Endodermal cell (in vitro differentiated cells): ENCODE measurements around the gene PPP2R2B. TPM values are rescaled to one million over a fixed set of nuclear protein-coding genes. Genes with fewer than 3 reads are reported as not detected.

ENCODE experiments used
- DNase-seq: peaks from one replicate; pipeline ENCODE4 v3.0.0-alpha.2; 2017
- H3K27ac ChIP-seq: 2 replicates; pipeline ENCODE4 v1.5.1; 2013; ENCODE audit warnings: mild to moderate bottlenecking, low read depth, low read length, moderate library complexity
- H3K27me3 ChIP-seq: 2 replicates; pipeline ENCODE4 v1.6.1; 2013; ENCODE audit warnings: mild to moderate bottlenecking, low read length, moderate library complexity; ENCODE audit not compliant: insufficient read depth, control insufficient read depth, poor library complexity, severe bottlenecking
- H3K36me3 ChIP-seq: 2 replicates; pipeline ENCODE4 v1.7.0; 2013; ENCODE audit warnings: mild to moderate bottlenecking, low read length, moderate library complexity; ENCODE audit not compliant: control insufficient read depth, insufficient read depth
- H3K4me1 ChIP-seq: one replicate; pipeline ENCODE4 v1.7.0; 2013; ENCODE audit warnings: low read length; ENCODE audit not compliant: control insufficient read depth, insufficient read depth
- H3K4me3 ChIP-seq: 2 replicates; pipeline ENCODE4 v1.5.1; 2013; ENCODE audit warnings: mild to moderate bottlenecking, low read length, moderate library complexity
- H3K9ac ChIP-seq: 2 replicates; pipeline ENCODE4 v1.6.1; 2013; ENCODE audit warnings: mild to moderate bottlenecking, low read length, moderate library complexity; ENCODE audit not compliant: poor library complexity, severe bottlenecking; ENCODE audit errors: extremely low read depth
- H3K9me3 ChIP-seq: 2 replicates; pipeline ENCODE4 v1.6.1; 2013; ENCODE audit warnings: mild to moderate bottlenecking, low read length, moderate library complexity; ENCODE audit not compliant: control insufficient read depth
- H3K27ac Mint-ChIP-seq: 2 replicates; pipeline ENCODE4 v1.8.0; 2020; ENCODE audit warnings: mixed read lengths
- H3K27me3 Mint-ChIP-seq: 2 replicates; pipeline ENCODE4 v1.8.0; 2021; ENCODE audit warnings: mild to moderate bottlenecking, mixed read lengths; ENCODE audit not compliant: insufficient read depth
- H3K36me3 Mint-ChIP-seq: 2 replicates; pipeline ENCODE4 v1.8.0; 2020; ENCODE audit warnings: low read depth, mixed read lengths
- H3K4me1 Mint-ChIP-seq: 2 replicates; pipeline ENCODE4 v1.8.0; 2020; ENCODE audit warnings: mixed read lengths
- H3K4me3 Mint-ChIP-seq: 2 replicates; pipeline ENCODE4 v1.8.0; 2020; ENCODE audit warnings: mild to moderate bottlenecking, moderate library complexity, mixed read lengths
- H3K9me3 Mint-ChIP-seq: 2 replicates; pipeline ENCODE4 v1.8.0; 2020; ENCODE audit warnings: mild to moderate bottlenecking, mixed read lengths
- WGBS, 2 experiments: methylation state at CpG; one replicate each; pipeline versions ENCODE4 v1.1.5 to v1.1.7; 2013; ENCODE audit warnings: missing lambda C conversion rate in 2 of 2, mixed read lengths in 1 of 2; ENCODE audit not compliant: insufficient coverage in 1 of 2, insufficient read length in 1 of 2; 5-methylcytosine and 5-hydroxymethylcytosine counted together
- total RNA-seq, 2 donors: library from RNA; stranded (reverse); fragmentation: NEBNext Ultra II Directional in 1 of 2; extraction: Animal tissue kit (Norgen Biotek cat#: 25700) in 1 of 2; gene quantifications; 2 replicates in 1 of 2; 3 replicates in 1 of 2; pipeline ENCODE4 v1.2.1, GENCODE V29; 2021
- TF ChIP-seq, protein P1 (sequence below): fragments of 200-600 bp; sonication (generic); conservative IDR thresholded peaks from 2 replicates; pipeline ENCODE4 v1.5.0; 2021; ENCODE audit warnings: antibody characterized with exemption, mild to moderate bottlenecking

The PPP2R2B gene
- total RNA-seq, 2 donors from 2014 or later: 3.3 to 8.0 TPM

DNA sequence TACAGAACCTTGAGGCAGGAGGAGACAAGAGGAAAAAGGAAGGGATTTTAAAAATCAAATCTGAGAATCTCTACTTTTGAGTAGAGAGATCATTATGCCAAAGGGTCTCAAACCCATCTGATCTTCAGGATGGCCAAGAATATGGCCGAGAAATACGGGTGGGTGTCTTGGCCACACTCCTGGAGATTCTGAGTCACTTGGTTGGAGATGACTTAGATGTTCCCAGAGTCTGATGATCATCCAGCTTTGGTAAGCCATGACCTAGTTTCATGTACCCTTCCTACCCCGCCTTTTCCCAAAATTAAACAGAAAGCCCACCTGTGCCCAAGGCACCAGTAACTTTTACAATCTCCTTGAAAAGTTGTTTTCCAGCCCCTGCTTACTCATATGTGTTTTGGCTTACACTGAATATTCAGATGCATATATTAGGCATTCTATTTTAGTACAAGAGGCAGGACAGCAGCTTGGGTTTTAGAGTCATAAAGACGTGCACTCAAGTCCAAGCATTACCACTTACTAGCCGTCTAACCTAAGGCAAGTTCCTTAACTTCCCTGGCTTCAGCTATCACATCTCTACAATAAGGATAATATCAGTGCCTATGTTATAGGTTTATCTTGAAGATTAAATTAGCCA lies 195.5 kb downstream of the PPP2R2B start:
- Histone ChIP-seq H3K4me3 (no peak overlapping the region), H3K36me3 (no peaks in the 10 kb centered on the region), H3K9me3 (no peaks in the 10 kb centered on the region), H3K9ac (no peak overlapping the region), H3K27ac (no peak overlapping the region), H3K4me1 (no peaks in the 10 kb centered on the region), H3K27me3 (no peaks in the 10 kb centered on the region)
- Mint-ChIP-seq H3K27ac (no peak overlapping the region), H3K36me3 (no peaks in the 10 kb centered on the region), H3K9me3 (no peaks in the 10 kb centered on the region), H3K27me3 (no peaks in the 10 kb centered on the region), H3K4me3 (no peak overlapping the region), H3K4me1 (peaks cover 1% of the 10 kb centered on the region)
- TF ChIP-seq, protein P1, sequence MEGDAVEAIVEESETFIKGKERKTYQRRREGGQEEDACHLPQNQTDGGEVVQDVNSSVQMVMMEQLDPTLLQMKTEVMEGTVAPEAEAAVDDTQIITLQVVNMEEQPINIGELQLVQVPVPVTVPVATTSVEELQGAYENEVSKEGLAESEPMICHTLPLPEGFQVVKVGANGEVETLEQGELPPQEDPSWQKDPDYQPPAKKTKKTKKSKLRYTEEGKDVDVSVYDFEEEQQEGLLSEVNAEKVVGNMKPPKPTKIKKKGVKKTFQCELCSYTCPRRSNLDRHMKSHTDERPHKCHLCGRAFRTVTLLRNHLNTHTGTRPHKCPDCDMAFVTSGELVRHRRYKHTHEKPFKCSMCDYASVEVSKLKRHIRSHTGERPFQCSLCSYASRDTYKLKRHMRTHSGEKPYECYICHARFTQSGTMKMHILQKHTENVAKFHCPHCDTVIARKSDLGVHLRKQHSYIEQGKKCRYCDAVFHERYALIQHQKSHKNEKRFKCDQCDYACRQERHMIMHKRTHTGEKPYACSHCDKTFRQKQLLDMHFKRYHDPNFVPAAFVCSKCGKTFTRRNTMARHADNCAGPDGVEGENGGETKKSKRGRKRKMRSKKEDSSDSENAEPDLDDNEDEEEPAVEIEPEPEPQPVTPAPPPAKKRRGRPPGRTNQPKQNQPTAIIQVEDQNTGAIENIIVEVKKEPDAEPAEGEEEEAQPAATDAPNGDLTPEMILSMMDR: no peak
- 60 to 93% methylated on average over 1 to 5 of the region's 5 CpGs for WGBS, 2 experiments
- no peak for DNase-seq

DNA sequence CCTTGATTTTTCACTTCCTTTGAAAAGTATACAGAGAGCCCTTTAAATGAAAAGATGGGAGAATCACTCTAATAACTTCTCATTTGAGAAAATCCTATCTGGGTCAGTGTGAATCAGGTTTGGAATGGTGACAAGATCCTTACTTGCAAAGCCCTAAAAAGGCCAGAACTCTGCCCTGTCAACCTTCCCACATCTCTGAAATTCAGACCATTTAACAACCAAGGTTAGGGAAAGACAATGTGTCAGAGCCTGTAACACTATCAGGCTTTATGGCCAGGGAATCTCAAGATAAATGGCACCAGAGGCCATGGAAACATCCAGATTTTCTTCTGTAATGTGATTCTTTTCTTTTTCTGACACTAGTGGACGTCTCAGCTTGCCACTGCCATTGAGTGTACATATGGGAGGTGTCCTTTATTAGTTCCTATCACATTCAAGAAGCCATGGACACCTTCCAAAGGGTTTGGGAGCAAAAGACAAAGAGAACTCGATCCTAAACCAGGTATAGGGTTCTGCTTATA lies 196.9 kb downstream of the PPP2R2B start:
- no peak overlapping the region for H3K4me3 ChIP-seq
- no peaks in the 10 kb centered on the region for H3K9me3 ChIP-seq
- Mint-ChIP-seq H3K27ac (no peak overlapping the region), H3K9me3 (no peaks in the 10 kb centered on the region), H3K4me1 (peaks cover 3% of the 10 kb centered on the region), H3K4me3 (no peak overlapping the region), H3K27me3 (no peaks in the 10 kb centered on the region), H3K36me3 (no peaks in the 10 kb centered on the region)
- DNase-seq: no peak
- no peaks in the 10 kb centered on the region for H3K36me3 ChIP-seq
- no peaks in the 10 kb centered on the region for H3K27me3 ChIP-seq
- no peaks in the 10 kb centered on the region for H3K4me1 ChIP-seq
- H3K9ac ChIP-seq: no peak overlapping the region
- TF ChIP-seq, protein P1: no peak
- WGBS, 2 experiments: 90 to 92% methylated on average over 2 of the region's 2 CpGs
- H3K27ac ChIP-seq: no peak overlapping the region

- 93 to 96% methylated on average over 4 to 9 of the region's 9 CpGs for whole genome bisulfite sequencing, 2 experiments
- TF ChIP-seq, protein P1: no peak
- Mint-ChIP-seq H3K9me3 (no peaks in the 10 kb centered on the region), H3K27me3 (no peaks in the 10 kb centered on the region), H3K36me3 (no peaks in the 10 kb centered on the region), H3K4me1 (peaks cover 5% of the 10 kb centered on the region), H3K4me3 (no peak overlapping the region), H3K27ac (no peak overlapping the region)
- H3K4me3 ChIP-seq: no peak overlapping the region
- H3K27me3 ChIP-seq: no peaks in the 10 kb centered on the region
- H3K9me3 ChIP-seq: no peaks in the 10 kb centered on the region
- no peak overlapping the region for H3K9ac ChIP-seq
- no peaks in the 10 kb centered on the region for H3K36me3 ChIP-seq
- no peak for DNase-seq
- H3K27ac ChIP-seq: no peak overlapping the region
- H3K4me1 ChIP-seq: peaks cover 1% of the 10 kb centered on the region
These were observed 197.5 kb downstream of the PPP2R2B start for GRCh38 chr5:146680846-146681584.
